CD4-positive, alpha-beta T cell treated with Interferon gamma for 1 hour (primary cell): ENCODE measurements around the gene LHPP.

ENCODE experiments used
- DNase-seq: peaks from one replicate; pipeline ENCODE4 v3.0.0-alpha.2; 2020

LHPP gene

GRCh38 chr10:124500757-124501156, 39.1 kb downstream of the LHPP start:
- DNase-seq: no peak

GRCh38 chr10:124504711-124505110, 43.1 kb downstream of the LHPP start:
- DNase-seq: no peak

- no peak for DNase-seq
Observed at GRCh38 chr10:124505279-124505678, 43.7 kb downstream of the LHPP start.

- no peak for DNase-seq
Observed at GRCh38 chr10:124508070-124508667, 46.5 kb downstream of the LHPP start.

- no peak for DNase-seq
Observed at GRCh38 chr10:124508907-124509454, 47.4 kb downstream of the LHPP start.

- DNase-seq: no peak
Observed at GRCh38 chr10:124509880-124510632, 48.4 kb downstream of the LHPP start.

- DNase-seq: no peak
Observed at GRCh38 chr10:124510759-124511158, 49.1 kb downstream of the LHPP start.

- DNase-seq: no peak
Observed at GRCh38 chr10:124511205-124512039, 49.8 kb downstream of the LHPP start.

GRCh38 chr10:124512040-124512428, 50.4 kb downstream of the LHPP start:
- no peak for DNase-seq

GRCh38 chr10:124512600-124512999, 51.0 kb downstream of the LHPP start:
- DNase-seq: no peak

GRCh38 chr10:124515244-124515970, 53.8 kb downstream of the LHPP start:
- no peak for DNase-seq

GRCh38 chr10:124516181-124516580, 54.6 kb downstream of the LHPP start:
- DNase-seq: no peak

- no peak for DNase-seq
Observed at GRCh38 chr10:124516746-124517397, 55.2 kb downstream of the LHPP start.

GRCh38 chr10:124517461-124517860, 55.8 kb downstream of the LHPP start:
- DNase-seq: no peak

- no peak for DNase-seq
Observed at GRCh38 chr10:124517931-124518330, 56.3 kb downstream of the LHPP start.

- DNase-seq: no peak
Observed at GRCh38 chr10:124518366-124518765, 56.7 kb downstream of the LHPP start.

- DNase-seq: no peak
Observed at GRCh38 chr10:124520558-124521428, 59.2 kb downstream of the LHPP start.

- DNase-seq: no peak
Observed at GRCh38 chr10:124521429-124521871, 59.8 kb downstream of the LHPP start.

GRCh38 chr10:124522131-124522932, 60.7 kb downstream of the LHPP start:
- no peak for DNase-seq
